ENCODE measurements around the gene SPINT1. TPM values are rescaled to one million over a fixed set of nuclear protein-coding genes. Genes with fewer than 3 reads are reported as not detected.

SPINT1 gene
- total RNA-seq, 1 donor from 2014 or later: 76.5 TPM

DNA sequence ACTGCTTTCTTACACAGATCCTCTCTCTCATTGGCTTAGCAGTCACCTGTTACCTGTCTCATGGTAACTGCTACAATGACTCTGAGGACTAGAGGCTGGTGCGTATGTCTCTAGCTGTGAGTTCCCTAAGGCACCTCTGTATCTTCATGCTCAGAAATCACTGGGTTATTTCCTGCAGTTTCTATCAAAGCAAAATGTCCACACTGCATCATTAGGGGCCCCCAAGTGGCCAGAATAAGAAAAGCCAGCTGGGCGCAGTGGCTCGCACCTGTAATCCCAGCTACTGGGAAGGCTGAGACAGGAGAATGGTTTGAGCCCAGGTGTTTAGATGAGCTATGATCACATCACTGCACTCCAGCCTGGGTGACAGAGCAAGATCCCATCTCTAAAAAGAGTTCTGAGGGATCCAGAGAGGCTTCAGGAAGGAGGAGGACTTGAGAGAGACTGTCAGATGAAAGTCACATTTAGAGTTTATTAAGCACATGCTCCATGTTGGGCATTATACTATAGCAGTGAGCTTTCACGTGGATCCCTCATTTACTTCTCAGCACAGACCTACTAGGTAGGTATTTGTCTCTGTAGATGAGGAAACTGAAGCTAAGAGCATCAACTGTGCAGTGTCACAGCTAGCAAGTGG, 48.1 kb downstream of the SPINT1 start:
- H3K4me3 ChIP-seq: no peak overlapping the region
- TF ChIP-seq CTCF (IDR thresholded peaks at IDR 0.05): peak; percentile 71
- no peak for DNase-seq
- intact Hi-C loops (cut with DNase I): no loop called here
- H3K27ac ChIP-seq: no peak overlapping the region
- no peaks in the 10 kb centered on the region for H3K27me3 ChIP-seq (ENCODE audit: low read depth)
- H3K9me3 ChIP-seq: no peaks in the 10 kb centered on the region
- H3K4me1 ChIP-seq: peaks cover 22% of the 10 kb centered on the region
- ATAC-seq: no peak
- peaks cover 12% of the 10 kb centered on the region for H3K36me3 ChIP-seq

- intact Hi-C loops (cut with DNase I): no loop called here
- no peaks in the 10 kb centered on the region for H3K9me3 ChIP-seq
These were observed 48.7 kb downstream of the SPINT1 start for GRCh38 chr15:40892447-40893012.

DNA sequence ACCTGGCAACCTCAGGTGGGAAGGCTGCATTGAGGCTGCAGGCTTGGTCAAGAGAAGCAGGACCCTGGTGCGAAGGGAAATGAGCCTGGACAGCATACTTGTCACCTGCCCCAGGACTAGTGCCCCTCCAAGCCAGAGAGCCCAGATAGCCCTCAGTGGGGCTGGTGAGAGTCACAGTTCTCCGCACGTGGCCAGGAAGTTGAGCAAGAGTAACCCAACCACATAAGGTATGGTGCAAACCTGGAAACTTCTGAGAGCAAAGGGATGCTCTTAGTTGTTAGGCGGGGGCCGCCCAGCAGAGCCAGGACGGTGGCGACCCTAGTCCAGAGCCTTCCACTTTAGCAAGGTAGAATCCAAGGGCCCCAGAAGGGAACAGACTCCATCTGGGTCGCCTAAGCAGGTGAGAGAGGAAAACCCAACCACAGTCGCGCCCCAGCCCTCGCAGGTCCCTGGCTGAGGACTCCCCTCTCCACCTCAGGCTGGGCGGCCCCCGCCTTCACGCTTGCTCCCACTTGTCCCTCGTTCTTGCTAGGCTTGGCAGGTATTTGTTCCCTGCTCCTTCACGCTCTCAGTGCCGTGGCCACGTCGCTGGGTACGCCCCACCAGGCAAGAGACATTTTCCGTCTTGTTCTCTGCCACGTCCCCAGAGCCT, 49.3 kb downstream of the SPINT1 start:
- peak overlapping the region; percentile 91 for H3K4me3 ChIP-seq
- no peaks in the 10 kb centered on the region for H3K9me3 ChIP-seq
- H3K27ac ChIP-seq: peak overlapping the region; percentile 92

More at GRCh38 chr15:40892447-40893012, 48.7 kb downstream of the SPINT1 start:
- H3K4me1 ChIP-seq: peaks cover 22% of the 10 kb centered on the region
- no peak overlapping the region for H3K27ac ChIP-seq
- ATAC-seq (no peak), DNase-seq (no peak)
- H3K36me3 ChIP-seq: peaks cover 19% of the 10 kb centered on the region
- H3K4me3 ChIP-seq: no peak overlapping the region
- no peak for TF ChIP-seq CTCF (IDR thresholded peaks at IDR 0.05)
- H3K27me3 ChIP-seq (ENCODE audit: low read depth): no peaks in the 10 kb centered on the region

DNA sequence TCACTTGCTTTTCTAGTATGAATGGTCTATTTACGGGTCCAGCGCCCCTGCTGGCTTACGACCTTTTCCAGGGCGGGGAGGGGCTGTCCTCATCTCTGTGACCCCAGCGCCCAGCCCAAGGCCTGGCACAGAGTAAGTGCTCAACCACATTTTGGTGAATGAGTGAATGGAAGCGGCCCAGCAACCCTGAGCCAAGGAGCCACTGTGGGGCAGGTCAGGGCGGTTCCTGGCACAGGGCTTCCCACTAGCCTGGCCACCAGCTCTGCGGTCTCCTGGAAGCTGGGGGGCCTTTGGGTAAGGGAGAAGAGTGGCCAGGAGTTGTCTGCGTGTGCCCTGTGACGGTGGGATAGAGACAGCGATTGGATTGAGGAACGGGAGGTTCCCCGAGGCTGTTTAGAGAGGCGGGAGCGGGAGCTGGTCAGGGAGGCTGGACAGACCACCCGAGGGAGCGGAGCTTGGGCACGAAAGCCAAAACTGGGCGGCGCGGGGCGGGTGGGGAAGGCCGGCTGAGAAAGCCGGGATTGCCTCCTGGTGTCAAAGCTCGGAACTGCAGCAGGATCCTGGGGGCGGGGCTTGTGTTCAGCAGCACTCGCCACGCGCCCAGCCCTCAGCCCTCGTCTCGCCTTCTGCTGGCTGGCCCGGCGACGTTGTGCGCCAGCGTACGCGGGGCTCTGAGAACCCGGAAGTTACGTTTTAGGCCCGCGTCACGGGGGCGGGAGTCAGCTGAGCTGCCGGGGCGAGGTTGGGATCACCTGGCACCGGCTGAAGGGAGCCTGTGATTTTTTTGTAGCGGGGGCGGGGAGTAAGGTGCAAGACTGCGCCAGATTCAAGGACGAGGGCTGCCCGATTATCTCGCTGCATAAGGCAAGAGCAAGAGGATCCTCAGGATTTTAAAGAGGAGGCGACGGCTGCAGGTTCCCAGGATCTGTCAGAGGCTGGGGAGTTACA, 50.2 kb downstream of the SPINT1 start, which contains the start of gene VPS18:
TSS of gene VPS18 (plus strand) at position 718 of the 948 bp plus-strand sequence. CDS start 319 bp downstream, outside the sequence.
- peak; percentile 99 for DNase-seq
- peak; percentile 98 for ATAC-seq
- peak within 1 kb of the TSS; percentile 92 for H3K27ac ChIP-seq
- no peaks in the 10 kb centered on the region for H3K9me3 ChIP-seq
- peaks cover 22% of the 10 kb centered on the region for H3K4me1 ChIP-seq
- peak within 1 kb of the TSS; percentile 91 for H3K4me3 ChIP-seq
- peak; percentile 98 for TF ChIP-seq CTCF (IDR thresholded peaks at IDR 0.05)
- H3K36me3 ChIP-seq: peaks cover 33% of the 10 kb centered on the region
- intact Hi-C loops (cut with DNase I): no loop called here
- H3K27me3 ChIP-seq (ENCODE audit: low read depth): no peaks in the 10 kb centered on the region

More for the DNA sequence above, 49.3 kb downstream of the SPINT1 start:
- no peak for TF ChIP-seq CTCF (IDR thresholded peaks at IDR 0.05)
- DNase-seq (no peak), ATAC-seq (no peak)
- Histone ChIP-seq H3K27me3 (ENCODE audit: low read depth) (no peaks in the 10 kb centered on the region), H3K4me1 (peaks cover 22% of the 10 kb centered on the region), H3K36me3 (peaks cover 25% of the 10 kb centered on the region)
- intact Hi-C loops (cut with DNase I): no loop called here
